Measurements from ENCODE around the gene STPG4. TPM values are rescaled to one million over a fixed set of nuclear protein-coding genes. Genes with fewer than 3 reads are reported as not detected.

The STPG4 gene
- total and polyA plus RNA-seq, 7 experiments from 2014 or later = 0.24 to 0.95 (median 0.73) TPM; not detected in 4

GRCh38 chr2:47083485-47083884 is 71.6 kb downstream of the STPG4 start:
- intact Hi-C loops (cut with micrococcal nuclease) = no loop called here
- peaks cover 0 to 36% (median 4%) of the 10 kb centered on the region in 7 donors for H3K4me1 Mint-ChIP-seq
- CTCF ChIA-PET = no interaction called here

GRCh38 chr2:47083005-47083404 is 72.1 kb downstream of the STPG4 start:
- Histone ChIP-seq H3K36me3 (ENCODE audit: control insufficient read depth in 2 of 3, insufficient read depth in 3 of 3, low read length in 3 of 3) (no peaks in the 10 kb centered on the region), H3K27ac (ENCODE audit: low read depth, low read length) (no peak overlapping the region), H3K27me3 (ENCODE audit: control insufficient read depth in 2 of 2, insufficient read depth in 2 of 2, low read length in 2 of 2) (no peaks in the 10 kb centered on the region), H3K9me3 (ENCODE audit: control insufficient read depth in 2 of 3, low read length in 3 of 3) (no peaks in the 10 kb centered on the region), H3K4me3 (ENCODE audit: low read length) (no peak overlapping the region), H3K4me1 (ENCODE audit: control insufficient read depth in 2 of 2, insufficient read depth in 2 of 2, low read length in 2 of 2) (no peaks in the 10 kb centered on the region)
- DNase-seq = no peak
- ChIA-PET POLR2A (interaction anchor here (0.8 kb wide), 1 partner anchor 1537 kb away, joined by 3 read pairs; no protein-coding TSS in a partner anchor), CTCF (interaction anchor here (0.5 kb wide), 1 partner anchor 11 kb away, joined by 3 read pairs; no protein-coding TSS in a partner anchor)
- H3K27me3 Mint-ChIP-seq = peaks cover 0 to 3% (median 0%) of the 10 kb centered on the region in 5 donors
- no peaks in the 10 kb centered on the region for H3K36me3 Mint-ChIP-seq
- no peak overlapping the region for H3K27ac Mint-ChIP-seq
- peaks cover 0 to 2% (median 0%) of the 10 kb centered on the region in 11 donors for H3K9me3 Mint-ChIP-seq
- peaks cover 0 to 36% (median 4%) of the 10 kb centered on the region in 7 donors for H3K4me1 Mint-ChIP-seq
- no peak overlapping the region for H3K4me3 Mint-ChIP-seq
- no peak for ATAC-seq
- intact Hi-C loops (cut with micrococcal nuclease) = no loop called here

More at GRCh38 chr2:47083485-47083884, 71.6 kb downstream of the STPG4 start:
- POLR2A ChIA-PET = no interaction called here
- H3K9me3 Mint-ChIP-seq = peaks cover 0 to 2% (median 0%) of the 10 kb centered on the region in 11 donors
- no peaks in the 10 kb centered on the region for H3K36me3 Mint-ChIP-seq
- ATAC-seq (no peak), DNase-seq (no peak)
- Histone ChIP-seq H3K27ac (ENCODE audit: low read depth, low read length) (no peak overlapping the region), H3K27me3 (ENCODE audit: control insufficient read depth in 2 of 2, insufficient read depth in 2 of 2, low read length in 2 of 2) (no peaks in the 10 kb centered on the region), H3K36me3 (ENCODE audit: control insufficient read depth in 2 of 3, insufficient read depth in 3 of 3, low read length in 3 of 3) (no peaks in the 10 kb centered on the region), H3K4me3 (ENCODE audit: low read length) (no peak overlapping the region), H3K9me3 (ENCODE audit: control insufficient read depth in 2 of 3, low read length in 3 of 3) (no peaks in the 10 kb centered on the region), H3K4me1 (ENCODE audit: control insufficient read depth in 2 of 2, insufficient read depth in 2 of 2, low read length in 2 of 2) (no peaks in the 10 kb centered on the region)
- no peak overlapping the region for H3K27ac Mint-ChIP-seq
- peak overlapping the region in 1 of 10 donors; percentile 88 for H3K4me3 Mint-ChIP-seq
- peaks cover 0 to 3% (median 0%) of the 10 kb centered on the region in 5 donors for H3K27me3 Mint-ChIP-seq

- peaks cover 0 to 4% (median 0%) of the 10 kb centered on the region in 5 donors for H3K36me3 Mint-ChIP-seq
- peaks cover 0 to 32% (median 0%) of the 10 kb centered on the region in 7 donors for H3K4me1 Mint-ChIP-seq
- H3K4me3 Mint-ChIP-seq = no peak overlapping the region
Observed at GRCh38 chr2:47080888-47081301, 74.2 kb downstream of the STPG4 start.

GRCh38 chr2:47079515-47080412 is 75.3 kb downstream of the STPG4 start:
- DNase-seq (no peak), ATAC-seq (peak; percentile 10)
- no peaks in the 10 kb centered on the region for H3K4me1 ChIP-seq (ENCODE audit: control insufficient read depth in 2 of 2, insufficient read depth in 2 of 2, low read length in 2 of 2)
- no peaks in the 10 kb centered on the region for H3K27me3 ChIP-seq (ENCODE audit: control insufficient read depth in 2 of 2, insufficient read depth in 2 of 2, low read length in 2 of 2)
- H3K27ac ChIP-seq (ENCODE audit: low read depth, low read length) = no peak overlapping the region
- ChIA-PET CTCF (no interaction called here), POLR2A (no interaction called here)
- Mint-ChIP-seq H3K9me3 (peaks cover 0 to 4% (median 0%) of the 10 kb centered on the region in 11 donors), H3K27me3 (peaks cover 0 to 3% (median 0%) of the 10 kb centered on the region in 5 donors), H3K4me1 (peaks cover 0 to 33% (median 0%) of the 10 kb centered on the region in 7 donors), H3K27ac (peak overlapping the region in 3 of 9 donors; percentile 30 to 63 (median 32)), H3K36me3 (peaks cover 0 to 4% (median 2%) of the 10 kb centered on the region in 5 donors), H3K4me3 (no peak overlapping the region)
- intact Hi-C loops (cut with micrococcal nuclease) = no loop called here
- H3K9me3 ChIP-seq (ENCODE audit: control insufficient read depth in 2 of 3, low read length in 3 of 3) = no peaks in the 10 kb centered on the region
- H3K36me3 ChIP-seq (ENCODE audit: control insufficient read depth in 2 of 3, insufficient read depth in 3 of 3, low read length in 3 of 3) = peaks cover 0 to 4% (median 0%) of the 10 kb centered on the region in 3 experiments
- H3K4me3 ChIP-seq (ENCODE audit: low read length) = no peak overlapping the region

More at GRCh38 chr2:47080888-47081301, 74.2 kb downstream of the STPG4 start:
- ATAC-seq (no peak), DNase-seq (no peak)
- intact Hi-C loops (cut with micrococcal nuclease) = no loop called here
- Histone ChIP-seq H3K27ac (ENCODE audit: low read depth, low read length) (no peak overlapping the region), H3K9me3 (ENCODE audit: control insufficient read depth in 2 of 3, low read length in 3 of 3) (no peaks in the 10 kb centered on the region), H3K4me3 (ENCODE audit: low read length) (no peak overlapping the region), H3K27me3 (ENCODE audit: control insufficient read depth in 2 of 2, insufficient read depth in 2 of 2, low read length in 2 of 2) (no peaks in the 10 kb centered on the region), H3K36me3 (ENCODE audit: control insufficient read depth in 2 of 3, insufficient read depth in 3 of 3, low read length in 3 of 3) (no peaks in the 10 kb centered on the region), H3K4me1 (ENCODE audit: control insufficient read depth in 2 of 2, insufficient read depth in 2 of 2, low read length in 2 of 2) (no peaks in the 10 kb centered on the region)
- Mint-ChIP-seq H3K27ac (no peak overlapping the region), H3K27me3 (peaks cover 0 to 3% (median 0%) of the 10 kb centered on the region in 5 donors), H3K9me3 (peaks cover 0 to 4% (median 0%) of the 10 kb centered on the region in 11 donors)
- ChIA-PET POLR2A (interaction anchor here (0.7 kb wide), 1 partner anchor 933 kb away, joined by 3 read pairs; no protein-coding TSS in a partner anchor), CTCF (no interaction called here)

GRCh38 chr2:47078541-47079482 is 76.3 kb downstream of the STPG4 start:
- intact Hi-C loops (cut with micrococcal nuclease) = no loop called here
- peaks cover 0 to 27% (median 0%) of the 10 kb centered on the region in 7 donors for H3K4me1 Mint-ChIP-seq
- ATAC-seq = no peak
- ChIA-PET POLR2A (no interaction called here), CTCF (no interaction called here)
- Histone ChIP-seq H3K36me3 (ENCODE audit: control insufficient read depth in 2 of 3, insufficient read depth in 3 of 3, low read length in 3 of 3) (peaks cover 0 to 9% (median 0%) of the 10 kb centered on the region in 3 experiments), H3K9me3 (ENCODE audit: control insufficient read depth in 2 of 3, low read length in 3 of 3) (no peaks in the 10 kb centered on the region), H3K4me3 (ENCODE audit: low read length) (no peak overlapping the region), H3K27ac (ENCODE audit: low read depth, low read length) (no peak overlapping the region), H3K27me3 (ENCODE audit: control insufficient read depth in 2 of 2, insufficient read depth in 2 of 2, low read length in 2 of 2) (no peaks in the 10 kb centered on the region), H3K4me1 (ENCODE audit: control insufficient read depth in 2 of 2, insufficient read depth in 2 of 2, low read length in 2 of 2) (no peaks in the 10 kb centered on the region)
- H3K27me3 Mint-ChIP-seq = no peaks in the 10 kb centered on the region
- H3K27ac Mint-ChIP-seq = no peak overlapping the region
- no peak for DNase-seq
- no peak overlapping the region for H3K4me3 Mint-ChIP-seq
- H3K9me3 Mint-ChIP-seq = peaks cover 0 to 4% (median 0%) of the 10 kb centered on the region in 11 donors
- peaks cover 0 to 9% (median 2%) of the 10 kb centered on the region in 5 donors for H3K36me3 Mint-ChIP-seq

- ATAC-seq = no peak
- peak overlapping the region in 2 of 9 donors; percentile 16 to 47 for H3K27ac Mint-ChIP-seq
- Histone ChIP-seq H3K9me3 (ENCODE audit: control insufficient read depth in 2 of 3, low read length in 3 of 3) (no peaks in the 10 kb centered on the region), H3K27ac (ENCODE audit: low read depth, low read length) (no peak overlapping the region), H3K4me3 (ENCODE audit: low read length) (no peak overlapping the region), H3K27me3 (ENCODE audit: control insufficient read depth in 2 of 2, insufficient read depth in 2 of 2, low read length in 2 of 2) (no peaks in the 10 kb centered on the region), H3K4me1 (ENCODE audit: control insufficient read depth in 2 of 2, insufficient read depth in 2 of 2, low read length in 2 of 2) (no peaks in the 10 kb centered on the region), H3K36me3 (ENCODE audit: control insufficient read depth in 2 of 3, insufficient read depth in 3 of 3, low read length in 3 of 3) (peaks cover 0 to 18% (median 0%) of the 10 kb centered on the region in 3 experiments)
- H3K36me3 Mint-ChIP-seq = peaks cover 0 to 9% (median 4%) of the 10 kb centered on the region in 5 donors
- intact Hi-C loops (cut with micrococcal nuclease) = no loop called here
- H3K9me3 Mint-ChIP-seq = peaks cover 0 to 4% (median 0%) of the 10 kb centered on the region in 11 donors
- no peaks in the 10 kb centered on the region for H3K27me3 Mint-ChIP-seq
- no peak overlapping the region for H3K4me3 Mint-ChIP-seq
- DNase-seq = no peak
- ChIA-PET POLR2A (interaction anchor here (0.6 kb wide), 1 partner anchor 397 kb away, joined by 3 read pairs; no protein-coding TSS in a partner anchor), CTCF (no interaction called here)
- peaks cover 0 to 26% (median 4%) of the 10 kb centered on the region in 7 donors for H3K4me1 Mint-ChIP-seq
Observed at GRCh38 chr2:47077442-47078117, 77.5 kb downstream of the STPG4 start.
